Lower leg skin (tissue), 3 donors: ENCODE measurements around the gene C1QL4.
"Not testable (repeated sequence)": the region's sequence is repeated elsewhere in the genome, so short reads cannot be mapped to it uniquely, and the experiment has no call there.

Source experiments
- POLR2A ChIP-seq, 2 donors: fragments of 450-650 bp; IDR thresholded peaks; one replicate each; pipeline ENCODE4 v1.6.1; 2016 to 2017; ENCODE audit warnings: antibody characterized with exemption in 2 of 2, mild to moderate bottlenecking in 1 of 2, moderate library complexity in 1 of 2
- TF ChIP-seq, protein P1 (sequence below), 3 donors: fragments of 450-650 bp; IDR thresholded peaks; one replicate each; pipeline ENCODE4 v1.5.1; 2016; ENCODE audit warnings: antibody characterized with exemption in 3 of 3, mild to moderate bottlenecking in 3 of 3, moderate library complexity in 2 of 3

DNA sequence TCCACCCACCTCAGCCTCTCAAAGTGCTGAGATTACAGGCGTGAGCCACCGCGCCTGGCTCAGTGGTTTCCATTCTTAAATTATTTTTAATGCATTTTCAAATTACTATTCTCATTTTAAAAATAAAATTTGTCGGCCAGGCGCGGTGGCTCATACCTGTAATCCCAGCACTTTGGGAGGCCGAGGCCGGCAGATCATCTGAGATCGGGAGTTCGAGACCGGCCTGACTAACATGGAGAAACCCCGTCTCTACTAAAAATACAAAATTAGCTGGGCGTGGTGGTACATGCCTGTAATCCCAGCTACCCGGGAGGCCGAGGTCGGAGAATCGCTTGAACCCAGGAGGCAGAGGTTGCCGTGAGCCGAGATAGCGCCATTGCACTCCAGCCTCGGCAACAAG, 3.2 kb downstream of the C1QL4 start:
- TF ChIP-seq, protein P1, sequence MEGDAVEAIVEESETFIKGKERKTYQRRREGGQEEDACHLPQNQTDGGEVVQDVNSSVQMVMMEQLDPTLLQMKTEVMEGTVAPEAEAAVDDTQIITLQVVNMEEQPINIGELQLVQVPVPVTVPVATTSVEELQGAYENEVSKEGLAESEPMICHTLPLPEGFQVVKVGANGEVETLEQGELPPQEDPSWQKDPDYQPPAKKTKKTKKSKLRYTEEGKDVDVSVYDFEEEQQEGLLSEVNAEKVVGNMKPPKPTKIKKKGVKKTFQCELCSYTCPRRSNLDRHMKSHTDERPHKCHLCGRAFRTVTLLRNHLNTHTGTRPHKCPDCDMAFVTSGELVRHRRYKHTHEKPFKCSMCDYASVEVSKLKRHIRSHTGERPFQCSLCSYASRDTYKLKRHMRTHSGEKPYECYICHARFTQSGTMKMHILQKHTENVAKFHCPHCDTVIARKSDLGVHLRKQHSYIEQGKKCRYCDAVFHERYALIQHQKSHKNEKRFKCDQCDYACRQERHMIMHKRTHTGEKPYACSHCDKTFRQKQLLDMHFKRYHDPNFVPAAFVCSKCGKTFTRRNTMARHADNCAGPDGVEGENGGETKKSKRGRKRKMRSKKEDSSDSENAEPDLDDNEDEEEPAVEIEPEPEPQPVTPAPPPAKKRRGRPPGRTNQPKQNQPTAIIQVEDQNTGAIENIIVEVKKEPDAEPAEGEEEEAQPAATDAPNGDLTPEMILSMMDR (IDR thresholded peaks at IDR 0.05) = not testable (repeated sequence)
- TF ChIP-seq POLR2A (IDR thresholded peaks at IDR 0.05) = not testable (repeated sequence)
